HG03135 (cell line): Measurements from ENCODE around the gene MEGF6.

ENCODE experiments used
- ATAC-seq: cut with Tn5 transposase; IDR thresholded peaks from one replicate; pipeline ENCODE4 v1.9.1; 2021; ENCODE audit warnings: mild to moderate bottlenecking, moderate library complexity; ENCODE audit not compliant: unreplicated experiment

Gene MEGF6

DNA sequence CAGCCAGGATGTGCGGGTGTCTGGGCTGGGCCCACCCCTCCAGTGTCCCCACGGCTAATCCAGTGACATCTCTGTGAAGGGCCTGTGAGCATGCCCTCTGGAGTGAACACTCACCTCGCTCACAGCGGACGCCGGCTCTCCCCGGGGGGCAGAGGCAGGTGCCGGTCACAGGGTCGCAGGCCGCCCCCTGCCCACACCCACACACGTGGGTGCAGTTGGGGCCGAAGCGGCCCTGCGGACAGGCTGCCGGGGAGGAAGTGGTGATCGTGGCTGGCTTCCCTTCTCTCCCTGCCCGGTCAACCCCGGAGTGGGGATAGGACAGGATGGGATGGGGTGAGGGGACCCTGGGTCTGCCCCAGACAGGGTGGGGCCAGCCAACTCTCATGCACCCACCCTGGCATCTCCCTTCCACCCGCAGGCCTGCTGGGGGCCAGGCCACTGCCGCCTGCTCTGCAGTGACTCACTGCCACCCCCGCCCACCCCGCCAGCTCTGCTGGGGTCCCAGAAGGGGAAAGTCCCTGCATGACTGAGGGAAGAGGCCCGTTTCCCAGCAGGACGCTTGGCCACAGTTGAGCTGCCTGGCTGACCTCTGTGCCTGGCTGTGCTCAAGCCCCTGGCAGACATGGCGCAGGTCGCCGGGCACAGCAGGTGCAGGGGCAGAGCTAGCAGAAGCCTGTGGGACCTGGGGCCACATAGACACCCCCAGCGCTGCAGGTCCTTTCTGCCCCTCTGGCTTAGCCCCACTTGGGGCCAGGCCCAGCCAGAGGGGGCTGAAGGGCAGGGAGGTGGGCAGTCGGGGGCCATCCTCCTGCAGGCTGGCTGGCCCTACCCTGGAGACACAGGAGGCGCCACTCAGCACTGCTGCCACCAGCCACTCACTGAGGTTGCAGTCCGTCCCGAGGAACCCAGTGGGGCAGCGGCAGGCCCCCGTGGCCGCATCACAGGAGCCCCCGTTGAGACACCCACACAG lies 115.2 kb downstream of the MEGF6 start:
- no peak for ATAC-seq

GRCh38 chr1:3494321-3495308 lies 116.7 kb downstream of the MEGF6 start:
- ATAC-seq: no peak

GRCh38 chr1:3492545-3493246 lies 118.6 kb downstream of the MEGF6 start:
- ATAC-seq: no peak

GRCh38 chr1:3491291-3492246 lies 119.7 kb downstream of the MEGF6 start:
- no peak for ATAC-seq

GRCh38 chr1:3490046-3490745 lies 121.1 kb downstream of the MEGF6 start:
- ATAC-seq: no peak

DNA sequence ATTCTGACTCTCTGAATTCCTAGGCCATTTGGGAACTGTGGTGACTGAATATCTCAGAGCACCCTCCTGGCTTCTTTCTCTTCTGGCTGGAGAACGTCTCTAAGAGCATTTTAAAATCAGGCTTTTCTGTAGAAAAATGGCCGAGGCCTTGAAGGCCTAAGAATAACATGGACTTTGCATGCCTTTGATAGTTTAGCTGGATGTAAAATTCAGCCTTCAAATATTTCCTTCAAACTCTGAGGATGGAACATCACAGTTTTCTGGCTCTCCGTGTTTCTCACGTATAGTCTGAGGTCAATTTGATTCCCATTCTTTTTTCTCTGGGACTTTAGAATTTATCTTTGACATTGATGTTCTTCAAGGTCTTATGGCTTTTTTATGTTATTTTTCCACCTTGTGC lies 122.9 kb downstream of the MEGF6 start:
- ATAC-seq: no peak

DNA sequence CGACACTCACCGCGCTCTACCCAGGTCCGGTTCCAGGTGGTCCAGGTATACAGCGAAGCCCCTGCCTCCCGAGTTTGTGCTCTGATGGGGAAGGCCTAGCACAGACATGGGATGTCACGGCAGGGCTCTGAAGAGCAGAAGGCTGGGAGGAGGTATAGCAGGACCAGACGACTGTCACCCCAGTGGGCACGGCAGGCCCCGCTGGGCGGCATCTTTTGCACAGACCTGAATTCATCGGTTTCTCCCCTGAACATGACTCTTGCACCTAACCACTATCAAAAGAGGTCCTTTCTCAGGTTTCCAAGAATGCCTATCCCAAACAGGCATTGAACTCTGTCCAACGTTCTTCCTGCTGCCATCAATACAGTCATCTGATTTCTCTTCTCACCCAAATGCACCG lies 126.3 kb downstream of the MEGF6 start:
- no peak for ATAC-seq

GRCh38 chr1:3483801-3484444 lies 127.4 kb downstream of the MEGF6 start:
- no peak for ATAC-seq

DNA sequence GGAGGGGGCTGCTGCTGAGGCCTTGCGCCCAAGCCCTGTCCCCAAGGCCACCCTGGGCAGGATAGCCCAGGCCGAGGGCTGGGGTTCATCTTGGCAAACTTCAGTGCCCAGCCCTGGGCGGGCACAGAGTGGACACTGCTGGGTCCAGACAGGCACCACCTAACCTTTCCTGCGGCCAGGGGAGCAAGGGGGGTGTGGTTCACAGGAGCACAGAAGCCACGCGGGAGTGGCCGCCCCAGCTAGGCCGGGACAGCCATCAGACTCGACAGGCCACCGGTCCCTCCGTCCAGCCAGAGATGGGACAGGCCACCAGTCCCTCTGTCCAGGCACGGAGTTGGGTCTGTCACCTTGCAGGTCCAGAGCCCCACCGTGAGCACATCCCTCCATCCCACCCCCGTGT lies 127.9 kb downstream of the MEGF6 start:
- no peak for ATAC-seq

DNA sequence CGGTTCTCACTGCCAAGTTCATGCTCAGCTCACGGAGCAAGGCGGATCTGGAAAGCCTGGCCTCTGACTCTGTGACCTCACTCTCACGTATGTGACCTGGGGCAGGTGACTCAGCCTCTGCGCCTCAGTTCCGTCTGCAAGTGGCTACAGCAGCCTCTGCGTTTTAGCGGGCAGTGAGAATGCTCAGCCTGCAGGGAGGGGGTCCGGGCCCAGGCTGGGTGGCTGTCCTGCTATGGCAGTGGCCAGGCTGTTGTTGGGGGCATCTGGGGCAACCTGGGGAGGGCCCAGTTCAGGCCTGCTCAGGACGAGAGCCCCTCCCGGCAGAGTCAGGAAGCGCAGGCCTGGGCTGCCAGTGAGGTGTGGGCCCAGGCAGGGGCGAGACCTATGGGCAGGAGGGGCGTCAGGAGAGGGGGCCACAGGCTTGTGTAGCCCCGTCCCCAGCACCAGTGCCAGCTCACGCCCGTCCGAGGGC lies 128.9 kb downstream of the MEGF6 start:
- ATAC-seq: no peak

- no peak for ATAC-seq
Observed at GRCh38 chr1:3481836-3482375, 129.4 kb downstream of the MEGF6 start.

DNA sequence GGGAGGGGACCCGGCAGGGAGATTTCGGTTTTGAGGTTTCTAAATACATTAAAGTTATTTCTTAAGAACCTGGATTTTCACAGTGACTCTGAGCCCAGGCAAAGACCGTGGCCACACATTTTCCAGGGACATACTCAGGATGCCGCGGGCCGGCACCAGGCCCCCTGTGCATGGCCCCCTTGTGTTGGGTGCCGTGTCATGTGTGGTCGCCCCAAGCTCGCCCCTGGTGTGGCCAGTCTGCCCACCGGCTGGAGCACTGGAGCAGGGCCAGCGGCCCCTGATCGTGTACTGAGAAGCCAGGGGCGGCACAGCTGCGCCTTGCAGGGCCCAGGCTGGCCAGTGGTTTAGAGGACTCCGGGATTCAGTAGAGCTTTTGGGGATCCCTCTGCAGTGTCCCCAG lies 130.3 kb downstream of the MEGF6 start:
- no peak for ATAC-seq

- ATAC-seq: no peak
Observed at GRCh38 chr1:3480369-3480719, 131.0 kb downstream of the MEGF6 start.

DNA sequence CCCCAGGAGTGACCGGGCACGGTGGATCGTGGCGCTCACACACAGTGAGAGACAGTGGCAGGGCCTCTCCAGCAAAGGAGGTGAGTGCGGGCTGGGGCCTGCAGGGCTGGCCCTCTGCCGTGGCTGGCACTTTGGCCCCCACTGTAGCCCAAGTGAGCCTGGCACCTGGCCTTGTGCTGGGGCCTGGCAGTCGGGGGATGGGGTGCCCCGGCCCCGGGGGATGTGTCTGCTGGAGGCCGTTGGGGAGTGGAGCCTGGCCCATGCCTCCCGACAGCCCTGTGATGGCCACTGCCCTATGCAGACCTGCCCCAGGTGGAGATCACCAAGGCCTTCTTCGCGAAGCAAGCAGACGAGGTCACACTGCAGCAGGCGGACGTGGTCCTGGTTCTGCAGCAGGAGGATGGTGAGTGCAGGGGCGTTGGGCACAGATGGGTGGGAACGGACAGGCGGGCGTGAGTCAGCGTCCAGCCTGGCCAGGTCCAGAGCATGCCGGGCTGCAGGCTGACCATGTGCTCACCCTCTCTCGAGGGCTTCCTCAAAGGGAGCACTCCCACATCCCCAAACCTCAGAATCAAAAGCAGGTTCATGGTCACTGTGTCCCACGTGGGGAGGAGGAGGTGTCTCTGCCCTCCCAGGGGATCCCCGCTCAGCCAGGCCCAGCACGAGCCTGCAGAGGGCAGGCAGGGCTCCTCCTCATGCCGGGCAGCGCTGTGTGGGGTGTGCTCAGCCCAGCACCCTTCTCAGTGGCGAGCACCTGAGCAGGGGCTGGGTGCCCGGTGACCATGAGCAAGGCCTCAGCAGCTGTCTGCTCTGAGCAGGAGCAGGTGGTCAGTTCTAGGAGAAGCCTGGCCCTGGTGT lies 131.6 kb downstream of the MEGF6 start:
- no peak for ATAC-seq

DNA sequence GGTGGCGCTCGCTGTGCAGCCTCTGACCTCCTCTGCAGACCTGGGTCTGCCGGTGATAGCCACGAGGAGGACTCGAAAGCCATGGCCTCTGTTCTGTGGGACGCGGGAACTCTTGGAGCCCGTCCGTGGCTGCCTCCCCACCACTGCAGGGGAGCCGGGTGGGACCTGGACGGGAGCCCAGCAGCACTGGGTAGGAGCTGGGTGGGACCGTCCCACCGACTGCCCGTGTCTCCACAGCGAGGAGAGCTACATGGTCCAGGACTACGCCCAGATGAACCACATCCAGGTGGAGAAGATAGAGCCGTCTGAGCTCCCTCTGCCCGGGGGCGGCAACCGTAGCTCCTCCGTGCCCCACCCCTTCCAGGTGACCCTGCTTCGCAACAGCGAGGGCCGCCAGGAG lies 133.1 kb downstream of the MEGF6 start:
- no peak for ATAC-seq

DNA sequence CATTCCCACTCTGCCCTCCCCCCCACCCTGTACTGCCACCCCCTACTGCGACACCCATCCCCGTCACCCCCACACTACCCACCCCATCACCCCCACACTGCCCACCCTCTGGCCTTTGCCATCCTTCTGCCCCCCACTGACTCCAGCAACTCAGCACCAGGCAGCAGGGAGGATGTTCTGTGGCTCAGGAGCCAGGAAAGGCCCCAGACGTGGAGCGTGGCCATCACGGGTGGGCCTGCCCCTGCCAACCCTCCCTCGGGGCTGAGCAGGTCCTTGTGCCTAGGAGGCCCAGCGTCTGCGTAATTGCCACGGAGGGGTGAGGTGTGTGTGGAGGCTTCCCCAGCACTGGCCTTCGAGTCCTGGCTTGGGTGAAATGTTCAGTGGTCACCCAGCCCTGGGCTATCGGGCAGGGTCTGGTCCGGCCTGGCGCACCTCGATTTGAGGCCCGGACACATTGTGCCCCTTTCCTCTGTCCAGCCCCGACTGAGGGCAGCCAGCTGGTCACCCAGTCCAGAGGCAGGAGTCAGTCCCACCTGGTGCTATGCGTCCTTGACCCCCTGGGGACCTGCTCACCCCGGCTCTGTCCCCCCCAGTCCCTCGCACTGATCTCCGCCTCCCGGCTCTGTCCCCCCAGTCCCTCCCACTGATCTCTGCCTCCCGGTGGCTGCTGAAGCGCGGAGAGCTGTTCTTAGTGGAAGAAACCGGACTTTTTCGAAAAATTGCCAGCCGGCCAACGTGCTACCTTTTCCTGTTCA lies 133.9 kb downstream of the MEGF6 start:
- no peak for ATAC-seq

DNA sequence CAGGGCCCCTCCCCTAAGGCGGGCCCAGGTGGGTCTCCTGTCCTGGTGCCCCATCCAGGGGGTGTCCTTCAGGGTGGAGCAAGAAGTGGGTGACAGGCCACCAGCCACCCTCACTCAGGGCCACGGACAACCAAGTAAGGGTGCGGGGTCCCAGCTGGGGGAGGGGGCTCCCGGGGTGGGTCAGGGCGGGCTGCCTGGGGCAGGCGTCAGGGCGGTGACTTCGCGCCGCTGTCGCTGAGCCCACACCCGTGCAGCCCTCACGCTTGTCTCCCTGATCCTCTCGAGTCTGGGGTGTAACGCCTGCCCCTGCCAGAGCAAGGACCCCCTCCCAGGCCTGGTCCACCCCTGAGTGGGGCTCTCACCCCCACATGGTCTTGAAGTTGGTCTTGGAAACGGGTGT lies 134.6 kb downstream of the MEGF6 start:
- ATAC-seq: no peak
